Endothelial cell (in vitro differentiated cells): ENCODE measurements around the gene SLC26A1. TPM values are rescaled to one million over a fixed set of nuclear protein-coding genes. Genes with fewer than 3 reads are reported as not detected.

Experiments
- DNase-seq: peaks from one replicate; pipeline ENCODE4 v3.0.0; 2021; ENCODE audit warnings: low spot score
- H3K27ac Mint-ChIP-seq: one replicate; pipeline ENCODE4 v1.8.0; 2021; ENCODE audit warnings: mixed read lengths, inconsistent platforms; ENCODE audit not compliant: unreplicated experiment
- H3K27me3 Mint-ChIP-seq: one replicate; pipeline ENCODE4 v1.8.0; 2021; ENCODE audit warnings: mild to moderate bottlenecking, moderate library complexity, mixed read lengths, inconsistent platforms; ENCODE audit not compliant: unreplicated experiment
- H3K36me3 Mint-ChIP-seq: one replicate; pipeline ENCODE4 v1.8.0; 2021; ENCODE audit warnings: mild to moderate bottlenecking, low read depth, mixed read lengths, inconsistent platforms; ENCODE audit not compliant: unreplicated experiment
- H3K4me1 Mint-ChIP-seq: one replicate; pipeline ENCODE4 v1.8.0; 2021; ENCODE audit warnings: mild to moderate bottlenecking, mixed read lengths, inconsistent platforms; ENCODE audit not compliant: unreplicated experiment
- H3K4me3 Mint-ChIP-seq: one replicate; pipeline ENCODE4 v1.8.0; 2021; ENCODE audit warnings: mild to moderate bottlenecking, mixed read lengths, inconsistent platforms; ENCODE audit not compliant: unreplicated experiment
- H3K9me3 Mint-ChIP-seq: one replicate; pipeline ENCODE4 v1.8.0; 2021; ENCODE audit warnings: mixed read lengths, inconsistent platforms; ENCODE audit not compliant: unreplicated experiment
- CTCF ChIP-seq: fragments of 200-600 bp; sonication (generic); IDR thresholded peaks from one replicate; pipeline ENCODE4 v1.5.0; 2021; ENCODE audit warnings: antibody characterized with exemption; ENCODE audit not compliant: unreplicated experiment
- total RNA-seq: library from RNA; stranded (reverse); fragmentation: NEBNext Ultra II Directional; extraction: Animal tissue kit (Norgen Biotek cat#: 25700); gene quantifications from one replicate; pipeline ENCODE4 v1.2.1, GENCODE V29; 2021; ENCODE audit not compliant: unreplicated experiment

SLC26A1 gene
- total RNA-seq, 1 donor from 2014 or later, result not detected

- TF ChIP-seq CTCF, result no peak
- Mint-ChIP-seq H3K27ac (peak overlapping the region; percentile 82), H3K4me1 (no peaks in the 10 kb centered on the region), H3K36me3 (peaks cover 1% of the 10 kb centered on the region), H3K4me3 (no peak overlapping the region), H3K9me3 (no peaks in the 10 kb centered on the region), H3K27me3 (peaks cover 12% of the 10 kb centered on the region)
- no peak for DNase-seq
Observed at GRCh38 chr4:1013225-1014073, 20.2 kb upstream of the SLC26A1 start.

GRCh38 chr4:1012034-1012739 is 19.0 kb upstream of the SLC26A1 start:
- DNase-seq, result no peak
- Mint-ChIP-seq H3K27ac (no peak overlapping the region), H3K36me3 (peaks cover 8% of the 10 kb centered on the region), H3K4me3 (no peak overlapping the region), H3K27me3 (peaks cover 22% of the 10 kb centered on the region), H3K4me1 (no peaks in the 10 kb centered on the region), H3K9me3 (no peaks in the 10 kb centered on the region)
- TF ChIP-seq CTCF, result no peak

- no peak for DNase-seq
- H3K36me3 Mint-ChIP-seq, result peaks cover 8% of the 10 kb centered on the region
- H3K4me1 Mint-ChIP-seq, result no peaks in the 10 kb centered on the region
- H3K27ac Mint-ChIP-seq, result no peak overlapping the region
- no peak for TF ChIP-seq CTCF
- no peak overlapping the region for H3K4me3 Mint-ChIP-seq
- peaks cover 27% of the 10 kb centered on the region for H3K27me3 Mint-ChIP-seq
- H3K9me3 Mint-ChIP-seq, result no peaks in the 10 kb centered on the region
Observed at GRCh38 chr4:1011666-1012033, 18.4 kb upstream of the SLC26A1 start.

GRCh38 chr4:1011022-1011665 is 17.9 kb upstream of the SLC26A1 start, which contains the start of gene FGFRL1:
TSS of gene FGFRL1 (plus strand) at chr4:1011626. CDS start at chr4:1012486, 860 bp downstream.
- Mint-ChIP-seq H3K9me3 (no peaks in the 10 kb centered on the region), H3K4me1 (no peaks in the 10 kb centered on the region), H3K4me3 (no peak within 1 kb of the TSS), H3K27me3 (peaks cover 30% of the 10 kb centered on the region), H3K36me3 (peaks cover 8% of the 10 kb centered on the region), H3K27ac (no peak within 1 kb of the TSS)
- no peak for TF ChIP-seq CTCF
- DNase-seq, result peak; percentile 76
